SK-N-SH treated with all-trans-retinoic acid at 6 μM for 48 hours (cell line): Measurements from ENCODE around the gene TAF6L.

Source experiments
- ATAC-seq: fragments of 200-7000 bp; cut with Tn5 transposase; 3 replicates; pipeline ENCODE4 v1.9.1; 2020; ENCODE audit warnings: mild to moderate bottlenecking, moderate library complexity
- ARNTL ChIP-seq: fragments of 450-650 bp; formaldehyde crosslinking; IDR thresholded peaks from 2 replicates; pipeline ENCODE4 v1.5.0; 2020; ENCODE audit warnings: low read depth, mild to moderate bottlenecking, moderate library complexity, borderline replicate concordance
- ESRRG ChIP-seq: fragments of 250-450 bp; sonication (Bioruptor Pico); IDR thresholded peaks from 2 replicates; pipeline ENCODE4 v1.6.1; 2021; ENCODE audit warnings: mild to moderate bottlenecking
- PPARA ChIP-seq: fragments of 250-450 bp; sonication (Bioruptor Pico); IDR thresholded peaks from 2 replicates; pipeline ENCODE4 v1.5.0; 2020; ENCODE audit warnings: mild to moderate bottlenecking, borderline replicate concordance
- SNAI2 ChIP-seq: fragments of 250-450 bp; sonication (Bioruptor Pico); IDR thresholded peaks from 2 replicates; pipeline ENCODE4 v1.5.0; 2020; ENCODE audit warnings: mild to moderate bottlenecking, moderate library complexity
- TCF4 ChIP-seq: fragments of 250-450 bp; sonication (Bioruptor Pico); IDR thresholded peaks from 2 replicates; pipeline ENCODE4 v1.8.0; 2021; ENCODE audit warnings: mild to moderate bottlenecking, moderate library complexity, borderline replicate concordance
- TOX ChIP-seq: fragments of 250-450 bp; sonication (Bioruptor Pico); IDR thresholded peaks from 2 replicates; pipeline ENCODE4 v1.8.0; 2021; ENCODE audit warnings: mild to moderate bottlenecking, moderate library complexity, borderline replicate concordance
- ZC3H10 ChIP-seq: fragments of 250-450 bp; sonication (Bioruptor Pico); IDR thresholded peaks from 2 replicates; pipeline ENCODE4 v1.5.1; 2021; ENCODE audit warnings: mild to moderate bottlenecking, moderate library complexity
- ZFP3 ChIP-seq: fragments of 250-450 bp; sonication (Bioruptor Pico); IDR thresholded peaks from 2 replicates; pipeline ENCODE4 v1.5.0; 2020; ENCODE audit warnings: mild to moderate bottlenecking, moderate library complexity
- ZFP30 ChIP-seq: fragments of 450-650 bp; formaldehyde crosslinking; IDR thresholded peaks from 2 replicates; pipeline ENCODE4 v1.5.0; 2022; ENCODE audit warnings: mild to moderate bottlenecking, moderate library complexity
- ZNF70 ChIP-seq: fragments of 450-650 bp; formaldehyde crosslinking; IDR thresholded peaks from 2 replicates; pipeline ENCODE4 v1.5.0; 2020; ENCODE audit warnings: mild to moderate bottlenecking, moderate library complexity
- ZNF8 ChIP-seq: fragments of 450-650 bp; formaldehyde crosslinking; IDR thresholded peaks from 2 replicates; pipeline ENCODE4 v1.5.0; 2020; ENCODE audit warnings: mild to moderate bottlenecking, moderate library complexity
- TF ChIP-seq, protein P1 (sequence below): fragments of 250-450 bp; sonication (Bioruptor Pico); IDR thresholded peaks from 2 replicates; pipeline ENCODE4 v1.5.0; 2020; ENCODE audit warnings: mild to moderate bottlenecking, moderate library complexity
- TF ChIP-seq, protein P2 (sequence below): fragments of 250-450 bp; sonication (Bioruptor Pico); IDR thresholded peaks from 2 replicates; pipeline ENCODE4 v1.5.1; 2021; ENCODE audit warnings: mild to moderate bottlenecking, moderate library complexity
- TF ChIP-seq, protein P3 (sequence below): fragments of 250-450 bp; sonication (Bioruptor Pico); IDR thresholded peaks from 2 replicates; pipeline ENCODE4 v1.8.0; 2020; ENCODE audit warnings: mild to moderate bottlenecking, moderate library complexity, borderline replicate concordance
- TF ChIP-seq, protein P4 (sequence below): fragments of 250-450 bp; sonication (Bioruptor Pico); IDR thresholded peaks from 2 replicates; pipeline ENCODE4 v1.5.1; 2020; ENCODE audit warnings: low read depth, mild to moderate bottlenecking, moderate library complexity

Gene TAF6L

DNA sequence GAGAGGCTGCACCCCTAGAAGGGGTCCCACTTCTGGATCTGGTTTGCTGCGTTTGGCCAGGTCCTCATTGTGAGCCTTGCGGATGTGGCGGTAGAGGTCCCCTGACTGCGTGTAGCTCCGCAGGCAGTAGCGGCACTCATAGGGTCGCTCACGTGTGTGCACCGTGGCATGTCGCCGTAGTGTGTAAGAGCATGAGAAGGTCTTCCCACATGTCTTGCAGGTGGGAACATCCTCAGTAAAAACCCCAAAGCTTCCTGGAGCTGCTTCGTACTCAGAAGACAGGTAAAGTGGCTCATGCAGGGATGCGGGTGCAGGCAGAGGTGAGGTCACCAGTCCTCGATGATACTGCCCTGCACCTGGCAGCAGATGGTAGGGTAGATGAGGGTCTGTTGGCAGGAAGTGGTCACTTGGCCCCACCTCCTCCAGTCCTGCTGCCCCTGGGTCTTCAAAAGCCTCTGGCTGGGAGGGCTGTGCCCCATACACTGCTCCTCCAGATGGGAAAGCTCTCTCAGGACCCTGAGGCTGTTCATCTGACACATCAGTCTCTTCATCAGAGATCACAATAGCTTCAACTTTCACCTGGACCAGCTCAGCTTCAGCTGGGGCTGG is 18.9 kb upstream of the TAF6L start (continued):
- TF ChIP-seq, protein P1, sequence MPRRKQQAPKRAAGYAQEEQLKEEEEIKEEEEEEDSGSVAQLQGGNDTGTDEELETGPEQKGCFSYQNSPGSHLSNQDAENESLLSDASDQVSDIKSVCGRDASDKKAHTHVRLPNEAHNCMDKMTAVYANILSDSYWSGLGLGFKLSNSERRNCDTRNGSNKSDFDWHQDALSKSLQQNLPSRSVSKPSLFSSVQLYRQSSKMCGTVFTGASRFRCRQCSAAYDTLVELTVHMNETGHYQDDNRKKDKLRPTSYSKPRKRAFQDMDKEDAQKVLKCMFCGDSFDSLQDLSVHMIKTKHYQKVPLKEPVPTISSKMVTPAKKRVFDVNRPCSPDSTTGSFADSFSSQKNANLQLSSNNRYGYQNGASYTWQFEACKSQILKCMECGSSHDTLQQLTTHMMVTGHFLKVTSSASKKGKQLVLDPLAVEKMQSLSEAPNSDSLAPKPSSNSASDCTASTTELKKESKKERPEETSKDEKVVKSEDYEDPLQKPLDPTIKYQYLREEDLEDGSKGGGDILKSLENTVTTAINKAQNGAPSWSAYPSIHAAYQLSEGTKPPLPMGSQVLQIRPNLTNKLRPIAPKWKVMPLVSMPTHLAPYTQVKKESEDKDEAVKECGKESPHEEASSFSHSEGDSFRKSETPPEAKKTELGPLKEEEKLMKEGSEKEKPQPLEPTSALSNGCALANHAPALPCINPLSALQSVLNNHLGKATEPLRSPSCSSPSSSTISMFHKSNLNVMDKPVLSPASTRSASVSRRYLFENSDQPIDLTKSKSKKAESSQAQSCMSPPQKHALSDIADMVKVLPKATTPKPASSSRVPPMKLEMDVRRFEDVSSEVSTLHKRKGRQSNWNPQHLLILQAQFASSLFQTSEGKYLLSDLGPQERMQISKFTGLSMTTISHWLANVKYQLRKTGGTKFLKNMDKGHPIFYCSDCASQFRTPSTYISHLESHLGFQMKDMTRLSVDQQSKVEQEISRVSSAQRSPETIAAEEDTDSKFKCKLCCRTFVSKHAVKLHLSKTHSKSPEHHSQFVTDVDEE (CRISPR knock-in tag) = no peak
- TF ChIP-seq ZFP30 (no peak), SNAI2 (CRISPR knock-in tag) (no peak), ESRRG (CRISPR knock-in tag) (no peak), TCF4 (CRISPR knock-in tag) (no peak)

DNA sequence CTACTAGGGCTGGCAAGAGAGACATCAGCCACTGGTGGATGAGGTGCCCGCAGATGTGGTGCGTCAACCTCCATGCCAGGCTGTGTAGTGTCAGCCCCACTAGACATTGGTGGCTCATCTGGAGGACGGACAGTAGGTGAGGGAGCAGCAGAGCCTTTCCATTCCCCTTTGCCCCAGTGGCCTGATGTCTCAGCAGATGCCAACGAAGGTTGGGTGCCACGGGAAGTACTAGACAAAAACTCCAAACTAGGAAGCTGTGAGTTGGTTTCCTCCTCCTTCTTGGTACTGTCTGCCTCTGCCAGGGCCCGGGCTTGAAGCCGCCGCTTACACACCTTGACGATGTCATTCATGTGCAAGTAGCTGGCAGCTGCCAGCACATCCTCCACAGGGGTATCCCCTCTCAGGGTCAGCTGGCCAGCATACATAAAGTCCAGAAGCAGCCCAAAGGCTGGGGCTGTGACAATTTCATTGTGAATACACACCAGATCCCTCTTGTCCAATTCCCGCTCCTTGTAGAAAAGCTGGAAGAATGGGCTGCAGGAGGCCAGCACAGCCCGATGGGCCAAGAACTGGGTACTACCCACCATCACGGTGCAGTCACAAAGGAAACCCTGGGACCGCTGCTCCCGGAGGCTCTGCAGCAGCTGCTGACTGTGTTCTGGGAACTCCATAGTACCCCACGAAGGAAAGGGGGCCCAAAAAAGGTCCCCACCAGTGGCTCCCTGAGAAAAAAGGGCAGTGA is 18.0 kb upstream of the TAF6L start:
- no peak for TF ChIP-seq ZFP3 (CRISPR knock-in tag)
- no peak for TF ChIP-seq TOX (CRISPR knock-in tag)
- TF ChIP-seq, protein P2, sequence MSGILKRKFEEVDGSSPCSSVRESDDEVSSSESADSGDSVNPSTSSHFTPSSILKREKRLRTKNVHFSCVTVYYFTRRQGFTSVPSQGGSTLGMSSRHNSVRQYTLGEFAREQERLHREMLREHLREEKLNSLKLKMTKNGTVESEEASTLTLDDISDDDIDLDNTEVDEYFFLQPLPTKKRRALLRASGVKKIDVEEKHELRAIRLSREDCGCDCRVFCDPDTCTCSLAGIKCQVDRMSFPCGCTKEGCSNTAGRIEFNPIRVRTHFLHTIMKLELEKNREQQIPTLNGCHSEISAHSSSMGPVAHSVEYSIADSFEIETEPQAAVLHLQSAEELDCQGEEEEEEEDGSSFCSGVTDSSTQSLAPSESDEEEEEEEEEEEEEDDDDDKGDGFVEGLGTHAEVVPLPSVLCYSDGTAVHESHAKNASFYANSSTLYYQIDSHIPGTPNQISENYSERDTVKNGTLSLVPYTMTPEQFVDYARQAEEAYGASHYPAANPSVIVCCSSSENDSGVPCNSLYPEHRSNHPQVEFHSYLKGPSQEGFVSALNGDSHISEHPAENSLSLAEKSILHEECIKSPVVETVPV = no peak
- TF ChIP-seq ZNF70 (CRISPR knock-in tag) = no peak
- TF ChIP-seq PPARA (CRISPR knock-in tag) = no peak
- no peak for TF ChIP-seq SNAI2 (CRISPR knock-in tag)
- TF ChIP-seq ZFP30 = no peak
- TF ChIP-seq, protein P1 (CRISPR knock-in tag) = no peak
- TF ChIP-seq ZC3H10 = no peak
- no peak for TF ChIP-seq TCF4 (CRISPR knock-in tag)
- TF ChIP-seq, protein P3, sequence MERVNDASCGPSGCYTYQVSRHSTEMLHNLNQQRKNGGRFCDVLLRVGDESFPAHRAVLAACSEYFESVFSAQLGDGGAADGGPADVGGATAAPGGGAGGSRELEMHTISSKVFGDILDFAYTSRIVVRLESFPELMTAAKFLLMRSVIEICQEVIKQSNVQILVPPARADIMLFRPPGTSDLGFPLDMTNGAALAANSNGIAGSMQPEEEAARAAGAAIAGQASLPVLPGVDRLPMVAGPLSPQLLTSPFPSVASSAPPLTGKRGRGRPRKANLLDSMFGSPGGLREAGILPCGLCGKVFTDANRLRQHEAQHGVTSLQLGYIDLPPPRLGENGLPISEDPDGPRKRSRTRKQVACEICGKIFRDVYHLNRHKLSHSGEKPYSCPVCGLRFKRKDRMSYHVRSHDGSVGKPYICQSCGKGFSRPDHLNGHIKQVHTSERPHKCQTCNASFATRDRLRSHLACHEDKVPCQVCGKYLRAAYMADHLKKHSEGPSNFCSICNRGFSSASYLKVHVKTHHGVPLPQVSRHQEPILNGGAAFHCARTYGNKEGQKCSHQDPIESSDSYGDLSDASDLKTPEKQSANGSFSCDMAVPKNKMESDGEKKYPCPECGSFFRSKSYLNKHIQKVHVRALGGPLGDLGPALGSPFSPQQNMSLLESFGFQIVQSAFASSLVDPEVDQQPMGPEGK (CRISPR knock-in tag) = no peak
- TF ChIP-seq ZNF8 (CRISPR knock-in tag) = no peak
- TF ChIP-seq, all 23 proteins: peak for 0
- ATAC-seq = peak; percentile 2; the same call in 2 of the 3 replicates

DNA sequence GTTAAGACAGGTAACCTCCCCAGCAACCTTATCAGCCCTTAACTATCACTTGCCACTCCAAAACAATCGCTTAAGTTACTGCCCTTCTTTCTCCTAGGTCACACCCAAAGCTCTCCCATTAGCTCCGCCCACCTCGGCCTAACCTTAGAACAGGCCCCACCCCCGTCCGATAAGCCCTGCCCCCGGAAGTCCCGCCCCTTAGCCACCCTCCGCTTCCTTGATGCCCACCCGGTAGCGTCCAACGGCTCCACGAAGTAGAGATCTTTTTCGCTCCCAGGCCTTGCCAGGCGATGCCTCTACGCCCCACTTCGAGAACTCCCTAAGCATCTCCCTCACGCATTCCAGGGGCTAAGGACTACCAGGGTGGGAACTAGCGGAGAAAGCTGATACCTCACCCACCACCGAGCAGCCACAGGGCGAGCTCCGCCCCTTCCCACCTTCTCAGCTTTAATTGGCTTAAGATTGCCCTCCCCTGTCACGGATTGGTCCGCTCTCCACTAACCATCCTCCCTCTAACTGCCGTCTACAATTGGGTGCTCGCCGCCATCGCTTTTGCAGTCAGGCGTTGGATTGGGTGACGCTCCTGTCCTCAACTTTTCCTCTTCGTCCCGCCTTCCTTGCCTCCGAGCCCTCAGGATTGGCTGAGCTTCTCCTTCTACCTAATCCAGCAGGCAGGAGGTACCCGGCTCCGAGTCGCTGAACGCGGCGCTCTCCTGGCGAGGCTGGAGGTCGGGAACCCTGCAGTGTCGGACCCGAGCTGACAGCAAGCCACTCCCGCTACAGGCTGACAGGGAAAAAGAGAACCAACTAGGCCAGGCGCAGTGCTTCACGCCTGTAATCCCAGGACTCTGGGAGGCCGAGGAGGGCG is 17.2 kb upstream of the TAF6L start, which contains the start of gene ZBTB3:
Gene ZBTB3 (minus strand): TSS at position 425 of the 868 bp plus-strand sequence. CDS start 496 bp downstream, outside the sequence.
- ATAC-seq = peak; percentile 99
- TF ChIP-seq, protein P4, sequence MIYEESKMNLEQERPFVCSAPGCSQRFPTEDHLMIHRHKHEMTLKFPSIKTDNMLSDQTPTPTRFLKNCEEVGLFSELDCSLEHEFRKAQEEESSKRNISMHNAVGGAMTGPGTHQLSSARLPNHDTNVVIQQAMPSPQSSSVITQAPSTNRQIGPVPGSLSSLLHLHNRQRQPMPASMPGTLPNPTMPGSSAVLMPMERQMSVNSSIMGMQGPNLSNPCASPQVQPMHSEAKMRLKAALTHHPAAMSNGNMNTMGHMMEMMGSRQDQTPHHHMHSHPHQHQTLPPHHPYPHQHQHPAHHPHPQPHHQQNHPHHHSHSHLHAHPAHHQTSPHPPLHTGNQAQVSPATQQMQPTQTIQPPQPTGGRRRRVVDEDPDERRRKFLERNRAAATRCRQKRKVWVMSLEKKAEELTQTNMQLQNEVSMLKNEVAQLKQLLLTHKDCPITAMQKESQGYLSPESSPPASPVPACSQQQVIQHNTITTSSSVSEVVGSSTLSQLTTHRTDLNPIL = no peak
- TF ChIP-seq ARNTL (CRISPR knock-in tag) (no peak), TOX (CRISPR knock-in tag) (no peak)
